GM23338 (cell line): Measurements from ENCODE around the gene SPATA18. TPM values are rescaled to one million over a fixed set of nuclear protein-coding genes. Genes with fewer than 3 reads are reported as not detected.

Source experiments
- ATAC-seq: fragments of 200-7000 bp; cut with Tn5 transposase; 3 replicates; pipeline ENCODE4 v1.9.1; 2020
- DNase-seq: peaks from one replicate; pipeline ENCODE4 v3.0.0-alpha.2; 2015; ENCODE audit warnings: low spot score
- H2AFZ ChIP-seq: fragments of 200-600 bp; sonication (generic); 2 replicates; pipeline ENCODE4 v1.8.0; 2016; ENCODE audit warnings: antibody characterized with exemption, mild to moderate bottlenecking, moderate library complexity
- H3F3A ChIP-seq: fragments of 200-600 bp; sonication (generic); replicated peaks from 2 replicates; pipeline ENCODE4 v1.8.0; 2017; ENCODE audit warnings: antibody characterized with exemption, mixed run types, low read depth
- H3K27ac ChIP-seq: fragments of 200-600 bp; sonication (generic); 2 replicates; pipeline ENCODE4 v1.6.1; 2016; ENCODE audit warnings: low read depth
- H3K27me3 ChIP-seq: fragments of 200-600 bp; sonication (generic); 2 replicates; pipeline ENCODE4 v1.8.0; 2016; ENCODE audit warnings: mild to moderate bottlenecking, mixed run types, moderate library complexity; ENCODE audit not compliant: insufficient read depth
- H3K36me3 ChIP-seq: fragments of 200-600 bp; sonication (generic); 2 replicates; pipeline ENCODE4 v1.8.0; 2016; ENCODE audit warnings: mild to moderate bottlenecking; ENCODE audit not compliant: insufficient read depth
- H3K4me1 ChIP-seq: fragments of 200-600 bp; sonication (generic); 2 replicates; pipeline ENCODE4 v1.8.0; 2016; ENCODE audit warnings: mild to moderate bottlenecking, moderate library complexity; ENCODE audit not compliant: insufficient read depth
- H3K4me2 ChIP-seq: fragments of 200-600 bp; sonication (generic); 2 replicates; pipeline ENCODE4 v1.7.1; 2017; ENCODE audit warnings: mixed run types
- H3K4me3 ChIP-seq: fragments of 200-600 bp; sonication (generic); 2 replicates; pipeline ENCODE4 v1.6.1; 2016; ENCODE audit warnings: mixed run types
- H3K79me2 ChIP-seq: fragments of 200-600 bp; sonication (generic); replicated peaks from 2 replicates; pipeline ENCODE4 v1.8.0; 2017; ENCODE audit warnings: mild to moderate bottlenecking; ENCODE audit not compliant: insufficient read depth
- H3K9me2 ChIP-seq: fragments of 200-600 bp; sonication (generic); 2 replicates; pipeline ENCODE4 v1.8.0; 2017; ENCODE audit not compliant: insufficient read depth
- H4K20me1 ChIP-seq: fragments of 200-600 bp; sonication (generic); replicated peaks from 2 replicates; pipeline ENCODE4 v1.8.0; 2017; ENCODE audit warnings: mild to moderate bottlenecking; ENCODE audit not compliant: insufficient read depth
- H3K27ac Mint-ChIP-seq: 2 replicates; pipeline ENCODE4 v1.8.0; 2020; ENCODE audit warnings: inconsistent platforms, mild to moderate bottlenecking, moderate library complexity, mixed read lengths
- H3K27me3 Mint-ChIP-seq: 3 replicates; pipeline ENCODE4 v1.8.0; 2022; ENCODE audit warnings: low read depth, mild to moderate bottlenecking, moderate library complexity, mixed read lengths, inconsistent platforms; ENCODE audit not compliant: insufficient read depth, poor library complexity
- H3K36me3 Mint-ChIP-seq: 3 replicates; pipeline ENCODE4 v1.8.0; 2021; ENCODE audit warnings: low read depth, mild to moderate bottlenecking, inconsistent platforms, moderate library complexity, mixed read lengths
- H3K4me1 Mint-ChIP-seq: 3 replicates; pipeline ENCODE4 v1.8.0; 2020; ENCODE audit warnings: mild to moderate bottlenecking, inconsistent platforms, mixed read lengths
- H3K4me3 Mint-ChIP-seq: 3 replicates; pipeline ENCODE4 v1.8.0; 2021; ENCODE audit warnings: moderate library complexity, mild to moderate bottlenecking, inconsistent platforms, mixed read lengths
- H3K9me3 Mint-ChIP-seq: 3 replicates; pipeline ENCODE4 v1.8.0; 2020; ENCODE audit warnings: moderate library complexity, mild to moderate bottlenecking, inconsistent platforms, mixed read lengths
- CREB1 ChIP-seq: fragments of 250-450 bp; sonication (Bioruptor Pico); IDR thresholded peaks from 2 replicates; pipeline ENCODE4 v1.5.0; 2020; ENCODE audit warnings: low read depth, mild to moderate bottlenecking, moderate library complexity
- CTCF ChIP-seq, 2 experiments: fragments of 200-600 bp in 1 of 2; sonication (generic) in 1 of 2; conservative IDR thresholded peaks; 2 replicates each; pipeline versions ENCODE4 v1.5.1 to v1.6.1; 2016 to 2017; ENCODE audit warnings: antibody characterized with exemption in 2 of 2, low read depth in 2 of 2, mild to moderate bottlenecking in 2 of 2, moderate library complexity in 1 of 2
- ETS1 ChIP-seq: IDR thresholded peaks from 2 replicates; pipeline ENCODE4 v1.6.1; 2016; ENCODE audit warnings: antibody characterized with exemption
- EZH2 ChIP-seq: fragments of 200-600 bp; sonication (generic); IDR thresholded peaks from one replicate; pipeline ENCODE4 v1.8.0; 2017; ENCODE audit warnings: antibody characterized with exemption, mild to moderate bottlenecking, low read depth; ENCODE audit not compliant: unreplicated experiment
- EZH2phosphoT487 ChIP-seq: fragments of 200-600 bp; sonication (generic); IDR thresholded peaks from one replicate; pipeline ENCODE4 v1.8.1; 2018; ENCODE audit warnings: antibody characterized with exemption; ENCODE audit not compliant: unreplicated experiment
- JUNB ChIP-seq: IDR thresholded peaks from one replicate; pipeline ENCODE4 v1.6.1; 2016; ENCODE audit warnings: antibody characterized with exemption; ENCODE audit not compliant: unreplicated experiment
- NANOG ChIP-seq: IDR thresholded peaks from 2 replicates; pipeline ENCODE4 v1.6.1; 2016; ENCODE audit warnings: antibody characterized with exemption, borderline replicate concordance
- POLR2AphosphoS5 ChIP-seq: IDR thresholded peaks from 2 replicates; pipeline ENCODE4 v1.6.1; 2016; ENCODE audit warnings: antibody characterized with exemption, low read depth
- REST ChIP-seq: IDR thresholded peaks from one replicate; pipeline ENCODE4 v1.6.1; 2018; ENCODE audit warnings: antibody characterized with exemption; ENCODE audit not compliant: unreplicated experiment
- STAT1 ChIP-seq: IDR thresholded peaks from one replicate; pipeline ENCODE4 v1.6.1; 2016; ENCODE audit warnings: antibody characterized with exemption; ENCODE audit not compliant: unreplicated experiment
- ZNF114 ChIP-seq: fragments of 250-450 bp; sonication (Bioruptor Pico); IDR thresholded peaks from 2 replicates; pipeline ENCODE4 v1.5.0; 2020; ENCODE audit warnings: mild to moderate bottlenecking, moderate library complexity
- ZNF331 ChIP-seq: fragments of 250-450 bp; sonication (Bioruptor Pico); IDR thresholded peaks from 2 replicates; pipeline ENCODE4 v1.5.0; 2020; ENCODE audit warnings: low read depth, mild to moderate bottlenecking, moderate library complexity
- ZNF462 ChIP-seq: fragments of 250-450 bp; sonication (Bioruptor Pico); IDR thresholded peaks from 2 replicates; pipeline ENCODE4 v1.5.0; 2020; ENCODE audit warnings: mild to moderate bottlenecking, moderate library complexity
- polyA plus RNA-seq: library from polyadenylated mRNA; unstranded; fragments of >200 nt; fragmentation: Nextera tagmentation; extraction: Ambion mirVana; gene quantifications from 2 replicates; pipeline ENCODE4 v1.2.1, GENCODE V29; 2016
- total RNA-seq: library from RNA; depleted of rRNA; stranded (reverse); fragments of >200 nt; shearing (Covaris generic); gene quantifications from 2 replicates; pipeline ENCODE4 v1.2.3, GENCODE V29; 2014

SPATA18 gene
- total and polyA plus RNA-seq, 2 experiments from 2014 or later, result 1.5 to 2.5 TPM

GRCh38 chr4:52098618-52099017, 47.5 kb downstream of the SPATA18 start:
- DNase-seq (no peak), ATAC-seq (no peak)
- no peak overlapping the region for H2AFZ ChIP-seq
- Mint-ChIP-seq H3K27me3 (no peaks in the 10 kb centered on the region), H3K36me3 (no peaks in the 10 kb centered on the region), H3K4me3 (no peak overlapping the region), H3K4me1 (peaks cover 4% of the 10 kb centered on the region; the same call in 1 of the 3 replicates), H3K9me3 (no peaks in the 10 kb centered on the region), H3K27ac (no peak overlapping the region)
- no peak overlapping the region for H3K4me3 ChIP-seq
- no peak overlapping the region for H3K27ac ChIP-seq
- H3K9me2 ChIP-seq, result no peaks in the 10 kb centered on the region
- H3F3A ChIP-seq, result no peaks in the 10 kb centered on the region
- H3K27me3 ChIP-seq, result no peaks in the 10 kb centered on the region
- H4K20me1 ChIP-seq, result no peaks in the 10 kb centered on the region
- H3K4me1 ChIP-seq, result no peaks in the 10 kb centered on the region
- TF ChIP-seq ZNF462 (CRISPR knock-in tag) (no peak), STAT1 (no peak), ZNF114 (CRISPR knock-in tag) (no peak), NANOG (no peak), CREB1 (CRISPR knock-in tag) (no peak), ZNF331 (CRISPR knock-in tag) (no peak), CTCF (conservative IDR thresholded peaks at IDR 0.05; ENCODE audit: low read depth in 2 of 2) (no peak), ETS1 (no peak), REST (no peak), EZH2 (no peak), POLR2AphosphoS5 (no peak), EZH2phosphoT487 (no peak), JUNB (no peak)
- H3K79me2 ChIP-seq, result no peaks in the 10 kb centered on the region
- H3K4me2 ChIP-seq, result no peak overlapping the region
- H3K36me3 ChIP-seq, result no peaks in the 10 kb centered on the region
